ENCODE data around the gene EFR3B.

EFR3B gene

DNA sequence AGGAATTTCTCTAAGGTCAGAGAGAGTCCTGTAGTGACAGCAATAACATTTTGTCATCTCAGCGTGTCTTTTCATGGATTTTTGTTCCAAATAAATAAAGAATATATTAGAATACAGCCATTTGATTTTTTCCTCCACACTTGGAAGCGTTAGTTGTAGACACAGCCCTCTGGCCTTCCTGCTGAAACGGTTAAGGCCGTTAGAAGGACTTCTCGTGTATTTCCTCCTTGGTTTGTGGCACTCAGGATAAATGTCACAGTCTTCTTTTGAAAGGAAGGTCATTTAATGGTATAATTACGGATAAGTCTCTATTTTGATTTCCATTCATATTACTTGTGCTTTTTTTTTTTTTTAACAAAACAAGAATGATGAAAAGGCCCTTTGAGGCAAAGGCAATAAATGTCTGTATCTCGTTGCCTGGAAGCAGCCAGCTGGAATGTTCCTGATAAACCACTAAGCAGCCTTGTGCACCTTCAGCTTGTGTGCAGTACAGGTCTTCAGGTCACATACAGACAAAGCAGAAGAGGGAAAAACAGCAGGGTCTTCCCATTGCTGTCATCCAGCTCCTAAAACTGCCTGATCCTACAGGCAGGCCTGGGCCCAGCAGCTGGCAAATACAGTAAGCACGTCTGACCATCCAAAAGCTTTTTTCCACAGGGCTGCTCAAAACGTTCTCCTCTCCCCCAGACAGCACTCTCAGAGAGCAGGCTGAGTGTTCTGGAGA is 14.4 kb downstream of the EFR3B start:
- TF ChIP-seq, protein P1, sequence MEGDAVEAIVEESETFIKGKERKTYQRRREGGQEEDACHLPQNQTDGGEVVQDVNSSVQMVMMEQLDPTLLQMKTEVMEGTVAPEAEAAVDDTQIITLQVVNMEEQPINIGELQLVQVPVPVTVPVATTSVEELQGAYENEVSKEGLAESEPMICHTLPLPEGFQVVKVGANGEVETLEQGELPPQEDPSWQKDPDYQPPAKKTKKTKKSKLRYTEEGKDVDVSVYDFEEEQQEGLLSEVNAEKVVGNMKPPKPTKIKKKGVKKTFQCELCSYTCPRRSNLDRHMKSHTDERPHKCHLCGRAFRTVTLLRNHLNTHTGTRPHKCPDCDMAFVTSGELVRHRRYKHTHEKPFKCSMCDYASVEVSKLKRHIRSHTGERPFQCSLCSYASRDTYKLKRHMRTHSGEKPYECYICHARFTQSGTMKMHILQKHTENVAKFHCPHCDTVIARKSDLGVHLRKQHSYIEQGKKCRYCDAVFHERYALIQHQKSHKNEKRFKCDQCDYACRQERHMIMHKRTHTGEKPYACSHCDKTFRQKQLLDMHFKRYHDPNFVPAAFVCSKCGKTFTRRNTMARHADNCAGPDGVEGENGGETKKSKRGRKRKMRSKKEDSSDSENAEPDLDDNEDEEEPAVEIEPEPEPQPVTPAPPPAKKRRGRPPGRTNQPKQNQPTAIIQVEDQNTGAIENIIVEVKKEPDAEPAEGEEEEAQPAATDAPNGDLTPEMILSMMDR (IDR thresholded peaks at IDR 0.05; ENCODE audit: low read depth, low read length), result no peak
- TF ChIP-seq MYC (IDR thresholded peaks at IDR 0.05; ENCODE audit: low read depth, low read length) (no peak), MAX (IDR thresholded peaks at IDR 0.05; ENCODE audit: low read depth, low read length) (no peak), POLR2A (IDR thresholded peaks at IDR 0.05; ENCODE audit: extremely low read depth, insufficient read length) (no peak)
- no peak overlapping the region for H3K4me3 ChIP-seq (ENCODE audit: low read depth, low read length)
- no peak for DNase-seq (ENCODE audit: low read depth)

DNA sequence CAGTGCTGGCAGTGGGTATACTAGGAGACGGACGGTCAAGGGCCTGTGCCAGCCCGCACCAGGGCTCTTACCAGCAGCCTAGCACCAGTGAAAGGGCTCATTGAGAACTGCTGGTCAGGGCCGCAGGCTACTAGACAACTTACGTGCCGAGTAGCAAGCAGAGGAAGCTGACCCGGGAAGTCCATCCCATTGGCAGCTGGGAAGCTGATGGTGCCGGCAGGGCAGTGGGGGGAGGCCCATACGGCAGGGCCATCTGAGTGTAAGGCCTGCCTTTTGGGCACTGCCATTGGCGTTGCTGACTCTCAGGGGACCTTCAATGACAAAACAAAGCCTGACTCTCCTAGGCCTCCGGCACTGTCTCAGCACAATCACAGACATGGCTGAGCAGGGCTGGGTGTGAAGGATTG is 20.6 kb downstream of the EFR3B start:
- no peak for DNase-seq (ENCODE audit: low read depth)
- no peak for TF ChIP-seq MYC (IDR thresholded peaks at IDR 0.05; ENCODE audit: low read depth, low read length)
- no peak for TF ChIP-seq MAX (IDR thresholded peaks at IDR 0.05; ENCODE audit: low read depth, low read length)
- no peak for TF ChIP-seq POLR2A (IDR thresholded peaks at IDR 0.05; ENCODE audit: extremely low read depth, insufficient read length)
- TF ChIP-seq, protein P1 (IDR thresholded peaks at IDR 0.05; ENCODE audit: low read depth, low read length), result no peak
- H3K4me3 ChIP-seq (ENCODE audit: low read depth, low read length), result no peak overlapping the region

- no peak overlapping the region for H3K4me3 ChIP-seq (ENCODE audit: low read depth, low read length)
- TF ChIP-seq, protein P1 (IDR thresholded peaks at IDR 0.05; ENCODE audit: low read depth, low read length), result no peak
- no peak for TF ChIP-seq MAX (IDR thresholded peaks at IDR 0.05; ENCODE audit: low read depth, low read length)
- no peak for DNase-seq (ENCODE audit: low read depth)
These were observed 22.2 kb downstream of the EFR3B start for GRCh38 chr2:25063876-25064660.

- no peak for DNase-seq (ENCODE audit: low read depth)
- TF ChIP-seq POLR2A (IDR thresholded peaks at IDR 0.05; ENCODE audit: extremely low read depth, insufficient read length), result no peak
- TF ChIP-seq, protein P1 (IDR thresholded peaks at IDR 0.05; ENCODE audit: low read depth, low read length), result no peak
- TF ChIP-seq MYC (IDR thresholded peaks at IDR 0.05; ENCODE audit: low read depth, low read length), result no peak
- TF ChIP-seq MAX (IDR thresholded peaks at IDR 0.05; ENCODE audit: low read depth, low read length), result no peak
- no peak overlapping the region for H3K4me3 ChIP-seq (ENCODE audit: low read depth, low read length)
These were observed 23.9 kb downstream of the EFR3B start for GRCh38 chr2:25065768-25066167.

GRCh38 chr2:25066455-25066854 is 24.6 kb downstream of the EFR3B start:
- DNase-seq (ENCODE audit: low read depth), result no peak
- TF ChIP-seq MAX (IDR thresholded peaks at IDR 0.05; ENCODE audit: low read depth, low read length) (no peak), MYC (IDR thresholded peaks at IDR 0.05; ENCODE audit: low read depth, low read length) (no peak), POLR2A (IDR thresholded peaks at IDR 0.05; ENCODE audit: extremely low read depth, insufficient read length) (no peak)
- TF ChIP-seq, protein P1 (IDR thresholded peaks at IDR 0.05; ENCODE audit: low read depth, low read length), result no peak

More at GRCh38 chr2:25066455-25066854, 24.6 kb downstream of the EFR3B start:
- no peak overlapping the region for H3K4me3 ChIP-seq (ENCODE audit: low read depth, low read length)

All from NB4 (cell line).